K562 (cell line): ENCODE results near the gene AKAP12. TPM values are rescaled to one million over a fixed set of nuclear protein-coding genes. Genes with fewer than 3 reads are reported as not detected.

ENCODE experiments used
- CHD4 ChIP-seq: fragments of 200-600 bp; sonication (generic); IDR thresholded peaks from 3 replicates; pipeline ENCODE4 v1.6.1; 2012; ENCODE audit warnings: low read depth, mild to moderate bottlenecking, mixed read lengths, low read length, inconsistent platforms; ENCODE audit not compliant: insufficient read depth, insufficient replicate concordance, poor library complexity, severe bottlenecking
- CREM ChIP-seq: IDR thresholded peaks from 2 replicates; pipeline ENCODE4 v1.6.1; 2014; ENCODE audit warnings: antibody characterized with exemption, low read depth
- DACH1 ChIP-seq: fragments of 450-650 bp; IDR thresholded peaks from 2 replicates; pipeline ENCODE4 v1.6.1; 2018; ENCODE audit not compliant: partially characterized antibody
- DMBX1 ChIP-seq: fragments of 250-450 bp; sonication (Bioruptor Pico); IDR thresholded peaks from 2 replicates; pipeline ENCODE4 v1.8.0; 2022; ENCODE audit warnings: inconsistent platforms, mild to moderate bottlenecking, moderate library complexity, borderline replicate concordance
- FOXP1 ChIP-seq: sonication (generic); formaldehyde crosslinking; IDR thresholded peaks from 2 replicates; pipeline ENCODE4 v1.8.0; 2022; ENCODE audit warnings: mild to moderate bottlenecking, missing genetic modification reagents
- MYC ChIP-seq, 2 experiments: fragments of 250-450 bp in 1 of 2; sonication (Bioruptor Pico) in 1 of 2; IDR thresholded peaks; 2 replicates each; pipeline versions ENCODE4 v1.5.1 to v1.6.1; 2012 to 2021; ENCODE audit warnings: low read depth in 2 of 2, borderline replicate concordance in 1 of 2, improper control_type of control experiment in 1 of 2, low read length in 1 of 2, mild to moderate bottlenecking in 1 of 2, moderate library complexity in 1 of 2
- NELFE ChIP-seq: IDR thresholded peaks from 2 replicates; pipeline ENCODE4 v1.6.1; 2011; ENCODE audit warnings: mild to moderate bottlenecking; ENCODE audit not compliant: insufficient read depth, insufficient read length
- SMAD3 ChIP-seq: fragments of 450-650 bp; formaldehyde crosslinking; conservative IDR thresholded peaks from 2 replicates; pipeline ENCODE4 v1.4.0; 2020; ENCODE audit warnings: mild to moderate bottlenecking
- SPI1 ChIP-seq: IDR thresholded peaks from 2 replicates; pipeline ENCODE4 v1.6.1; 2011; ENCODE audit warnings: low read depth, low read length, control low read depth, borderline replicate concordance
- TAF9B ChIP-seq: fragments of 450-650 bp; IDR thresholded peaks from 2 replicates; pipeline ENCODE4 v1.6.1; 2018; ENCODE audit warnings: mild to moderate bottlenecking; ENCODE audit not compliant: partially characterized antibody
- TCF7 ChIP-seq: sonication (generic); IDR thresholded peaks from 2 replicates; pipeline ENCODE4 v1.6.1; 2016; ENCODE audit warnings: antibody characterized with exemption, borderline replicate concordance
- ZBTB2 ChIP-seq: fragments of 450-650 bp; IDR thresholded peaks from 2 replicates; pipeline ENCODE4 v1.6.1; 2016; ENCODE audit warnings: antibody characterized with exemption
- ZFPM2 ChIP-seq: fragments of 250-450 bp; sonication (Bioruptor Pico); IDR thresholded peaks from 2 replicates; pipeline ENCODE4 v1.5.1; 2022; ENCODE audit warnings: mild to moderate bottlenecking
- ZNF561 ChIP-seq: fragments of 450-650 bp; formaldehyde crosslinking; conservative IDR thresholded peaks from 2 replicates; pipeline ENCODE4 v1.4.0; 2020; ENCODE audit warnings: mild to moderate bottlenecking, moderate library complexity
- ZNF766 ChIP-seq: fragments of 200-800 bp; sonication (Bioruptor generic); conservative IDR thresholded peaks from 2 replicates; pipeline ENCODE4 v1.6.1; 2016; ENCODE audit warnings: missing genetic modification characterization, missing compliant biosample characterization
- ZSCAN32 ChIP-seq: fragments of 450-650 bp; formaldehyde crosslinking; IDR thresholded peaks from 2 replicates; pipeline ENCODE4 v1.4.0; 2020; ENCODE audit warnings: mild to moderate bottlenecking, moderate library complexity
- polyA plus RNA-seq, 8 experiments: library from polyadenylated mRNA; depleted of rRNA in 4 of 8; stranded (reverse) in 5 of 8; unstranded in 3 of 8; fragments of >200 nt; fragmentation: Nextera tagmentation in 2 of 8; fragmentation: Illumina TruSeq in 1 of 8; extraction: Ambion mirVana in 2 of 8; extraction: Trizol in 1 of 8; gene quantifications; 2 replicates each; pipeline versions ENCODE4 v1.2.1 to v1.2.3, GENCODE V29; 2011 to 2014; ENCODE audit warnings: inconsistent platforms in 1 of 8, missing spikeins in 1 of 8
- total RNA-seq, 7 experiments: library from RNA; depleted of rRNA in 6 of 7; stranded (reverse); fragments of >200 nt in 6 of 7; fragmentation: Illumina TruSeq in 2 of 7; extraction: Trizol in 2 of 7; gene quantifications; 2 replicates each; pipeline versions ENCODE4 v1.2.1 to v1.2.3, GENCODE V29; 2011 to 2021; ENCODE audit warnings: low replicate concordance in 1 of 7
- TF ChIP-seq, protein P1 (sequence below): fragments of 450-650 bp; formaldehyde crosslinking; IDR thresholded peaks from 2 replicates; pipeline ENCODE4 v1.4.0; 2020; ENCODE audit warnings: mild to moderate bottlenecking, mixed read lengths
- TF ChIP-seq, protein P2 (sequence below): fragments of 450-650 bp; IDR thresholded peaks from 2 replicates; pipeline ENCODE4 v1.6.1; 2014; ENCODE audit warnings: low read depth, mild to moderate bottlenecking, moderate library complexity, borderline replicate concordance
- TF ChIP-seq, protein P3 (sequence below): IDR thresholded peaks from 3 replicates; pipeline ENCODE4 v1.6.1; 2011; ENCODE audit warnings: borderline replicate concordance, mild to moderate bottlenecking, moderate library complexity; ENCODE audit not compliant: insufficient read length; ENCODE audit errors: extremely low read depth

AKAP12 gene
- total and polyA plus RNA-seq, 9 of the 15 experiments (the other 6 are each of a cell fraction or from before 2014, with no cell fraction given): 0.08 to 2.0 (median 0.62) TPM

GRCh38 chr6:151374036-151374683 is 134.4 kb downstream of the AKAP12 start (continued):
- TF ChIP-seq, protein P1, sequence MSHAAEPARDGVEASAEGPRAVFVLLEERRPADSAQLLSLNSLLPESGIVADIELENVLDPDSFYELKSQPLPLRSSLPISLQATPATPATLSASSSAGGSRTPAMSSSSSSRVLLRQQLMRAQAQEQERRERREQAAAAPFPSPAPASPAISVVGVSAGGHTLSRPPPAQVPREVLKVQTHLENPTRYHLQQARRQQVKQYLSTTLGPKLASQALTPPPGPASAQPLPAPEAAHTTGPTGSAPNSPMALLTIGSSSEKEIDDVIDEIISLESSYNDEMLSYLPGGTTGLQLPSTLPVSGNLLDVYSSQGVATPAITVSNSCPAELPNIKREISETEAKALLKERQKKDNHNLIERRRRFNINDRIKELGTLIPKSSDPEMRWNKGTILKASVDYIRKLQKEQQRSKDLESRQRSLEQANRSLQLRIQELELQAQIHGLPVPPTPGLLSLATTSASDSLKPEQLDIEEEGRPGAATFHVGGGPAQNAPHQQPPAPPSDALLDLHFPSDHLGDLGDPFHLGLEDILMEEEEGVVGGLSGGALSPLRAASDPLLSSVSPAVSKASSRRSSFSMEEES (CRISPR knock-in tag): no peak
- TF ChIP-seq DMBX1 (CRISPR knock-in tag): 0 out of 2 replicates have a peak, but pooled peaks have one; percentile 42
- no peak for TF ChIP-seq TCF7
- TF ChIP-seq DACH1: no peak
- TF ChIP-seq, protein P2, sequence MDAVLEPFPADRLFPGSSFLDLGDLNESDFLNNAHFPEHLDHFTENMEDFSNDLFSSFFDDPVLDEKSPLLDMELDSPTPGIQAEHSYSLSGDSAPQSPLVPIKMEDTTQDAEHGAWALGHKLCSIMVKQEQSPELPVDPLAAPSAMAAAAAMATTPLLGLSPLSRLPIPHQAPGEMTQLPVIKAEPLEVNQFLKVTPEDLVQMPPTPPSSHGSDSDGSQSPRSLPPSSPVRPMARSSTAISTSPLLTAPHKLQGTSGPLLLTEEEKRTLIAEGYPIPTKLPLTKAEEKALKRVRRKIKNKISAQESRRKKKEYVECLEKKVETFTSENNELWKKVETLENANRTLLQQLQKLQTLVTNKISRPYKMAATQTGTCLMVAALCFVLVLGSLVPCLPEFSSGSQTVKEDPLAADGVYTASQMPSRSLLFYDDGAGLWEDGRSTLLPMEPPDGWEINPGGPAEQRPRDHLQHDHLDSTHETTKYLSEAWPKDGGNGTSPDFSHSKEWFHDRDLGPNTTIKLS: no peak
- TF ChIP-seq ZNF766: no peak
- TF ChIP-seq ZBTB2: no peak
- no peak for TF ChIP-seq SMAD3 (CRISPR knock-in tag)
- TF ChIP-seq, protein P3, sequence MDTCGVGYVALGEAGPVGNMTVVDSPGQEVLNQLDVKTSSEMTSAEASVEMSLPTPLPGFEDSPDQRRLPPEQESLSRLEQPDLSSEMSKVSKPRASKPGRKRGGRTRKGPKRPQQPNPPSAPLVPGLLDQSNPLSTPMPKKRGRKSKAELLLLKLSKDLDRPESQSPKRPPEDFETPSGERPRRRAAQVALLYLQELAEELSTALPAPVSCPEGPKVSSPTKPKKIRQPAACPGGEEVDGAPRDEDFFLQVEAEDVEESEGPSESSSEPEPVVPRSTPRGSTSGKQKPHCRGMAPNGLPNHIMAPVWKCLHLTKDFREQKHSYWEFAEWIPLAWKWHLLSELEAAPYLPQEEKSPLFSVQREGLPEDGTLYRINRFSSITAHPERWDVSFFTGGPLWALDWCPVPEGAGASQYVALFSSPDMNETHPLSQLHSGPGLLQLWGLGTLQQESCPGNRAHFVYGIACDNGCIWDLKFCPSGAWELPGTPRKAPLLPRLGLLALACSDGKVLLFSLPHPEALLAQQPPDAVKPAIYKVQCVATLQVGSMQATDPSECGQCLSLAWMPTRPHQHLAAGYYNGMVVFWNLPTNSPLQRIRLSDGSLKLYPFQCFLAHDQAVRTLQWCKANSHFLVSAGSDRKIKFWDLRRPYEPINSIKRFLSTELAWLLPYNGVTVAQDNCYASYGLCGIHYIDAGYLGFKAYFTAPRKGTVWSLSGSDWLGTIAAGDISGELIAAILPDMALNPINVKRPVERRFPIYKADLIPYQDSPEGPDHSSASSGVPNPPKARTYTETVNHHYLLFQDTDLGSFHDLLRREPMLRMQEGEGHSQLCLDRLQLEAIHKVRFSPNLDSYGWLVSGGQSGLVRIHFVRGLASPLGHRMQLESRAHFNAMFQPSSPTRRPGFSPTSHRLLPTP: no peak
- TF ChIP-seq FOXP1 (CRISPR knock-in tag): no peak
- TF ChIP-seq NELFE: no peak
- TF ChIP-seq ZFPM2 (CRISPR knock-in tag): no peak
- TF ChIP-seq ZSCAN32 (CRISPR knock-in tag): no peak
- TF ChIP-seq ZNF561: no peak
- TF ChIP-seq CREM: peak; percentile 34; the same call in 1 of the 2 replicates
- TF ChIP-seq TAF9B: no peak
- TF ChIP-seq CHD4: no peak
- TF ChIP-seq SPI1: peak; percentile 91
- peak; percentile 35; the same call in 1 of the 2 replicates for TF ChIP-seq MYC (IDR thresholded peaks at IDR 0.05; ENCODE audit: low read depth, low read length)
- no peak for TF ChIP-seq MYC (CRISPR knock-in tag; IDR thresholded peaks at IDR 0.05; ENCODE audit: borderline replicate concordance, low read depth)
